B cell (primary cell): ENCODE data around the gene STX1A. TPM values are rescaled to one million over a fixed set of nuclear protein-coding genes. Genes with fewer than 3 reads are reported as not detected.

Experiments
- ATAC-seq: fragments of 200-7000 bp; cut with Tn5 transposase; one replicate; pipeline ENCODE4 v1.10.0; 2021; ENCODE audit warnings: low read depth, mild to moderate bottlenecking, moderate number of reproducible peaks, moderate library complexity
- CTCF ChIA-PET: fragments of 350-600 bp; sonication (Branson Sonifier 250); formaldehyde crosslinking; loops from one replicate; lab custom pipeline; 2021; ENCODE audit warnings: antibody characterized with exemption, inconsistent platforms; lab: Charles Lee
- POLR2A ChIA-PET: fragments of 350-600 bp; sonication (Branson Sonifier 250); formaldehyde crosslinking; loops from one replicate; lab custom pipeline; 2021; ENCODE audit warnings: antibody characterized with exemption; lab: Charles Lee
- DNase-seq: peaks from one replicate; pipeline ENCODE4 v3.0.0; 2013
- H2AFZ ChIP-seq: 2 replicates; pipeline ENCODE4 v1.6.1; 2012; ENCODE audit warnings: mild to moderate bottlenecking, low read depth, low read length; ENCODE audit not compliant: insufficient read depth, poor library complexity, severe bottlenecking
- H3K27ac ChIP-seq, 2 donors: 1 replicate in 1 of 2; 2 replicates in 1 of 2; pipeline ENCODE4 v1.5.1; 2012 to 2013; ENCODE audit warnings: low read length in 2 of 2, mild to moderate bottlenecking in 2 of 2, moderate library complexity in 1 of 2
- H3K27me3 ChIP-seq, 4 experiments: fragments of 200-600 bp in 1 of 4; sonication (generic) in 1 of 4; replicated peaks in 1 of 4; 1 replicate in 2 of 4; 2 replicates in 2 of 4; pipeline versions ENCODE4 v1.6.1 to v1.7.0; 2013 to 2016; ENCODE audit warnings: low read length in 3 of 4, mild to moderate bottlenecking in 2 of 4, mixed read lengths in 1 of 4, moderate library complexity in 1 of 4; ENCODE audit not compliant: insufficient read depth in 4 of 4, control insufficient read depth in 3 of 4; ENCODE audit errors: control extremely low read depth in 1 of 4
- H3K36me3 ChIP-seq, 2 experiments: replicated peaks in 1 of 2; 1 replicate in 1 of 2; 2 replicates in 1 of 2; pipeline versions ENCODE4 v1.6.1 to v1.7.1; 2013; ENCODE audit warnings: low read length in 1 of 2; ENCODE audit not compliant: insufficient read depth in 2 of 2, control insufficient read depth in 1 of 2; ENCODE audit errors: control extremely low read depth in 1 of 2, extremely low read depth in 1 of 2
- H3K4me1 ChIP-seq, 2 donors: fragments of 200-600 bp in 1 of 2; sonication (generic) in 1 of 2; 1 replicate in 1 of 2; 2 replicates in 1 of 2; pipeline versions ENCODE4 v1.5.1 to v1.6.1; 2013 to 2017; ENCODE audit warnings: low read length in 2 of 2; ENCODE audit not compliant: control insufficient read depth in 2 of 2, insufficient read depth in 2 of 2
- H3K4me2 ChIP-seq: replicated peaks from 2 replicates; pipeline ENCODE3; 2012; ENCODE audit warnings: mild to moderate bottlenecking, low read depth, low read length; ENCODE audit not compliant: poor library complexity, severe bottlenecking
- H3K4me3 ChIP-seq, 5 experiments: fragments of 200-600 bp in 1 of 5; sonication (generic) in 1 of 5; 1 replicate in 3 of 5; 2 replicates in 2 of 5; pipeline versions ENCODE4 v1.5.1 to v1.7.0; 2011 to 2016; ENCODE audit warnings: low read length in 4 of 5, mild to moderate bottlenecking in 4 of 5, low read depth in 2 of 5, control low read depth in 1 of 5, moderate library complexity in 1 of 5; ENCODE audit not compliant: insufficient read depth in 1 of 5; ENCODE audit errors: control extremely low read depth in 1 of 5, extremely low read depth in 1 of 5
- H3K79me2 ChIP-seq: fragments of 200-600 bp; sonication (generic); one replicate; pipeline ENCODE4 v1.6.0; 2016; ENCODE audit warnings: low read length; ENCODE audit not compliant: control insufficient read depth, insufficient read depth
- H3K9ac ChIP-seq: fragments of 200-600 bp; sonication (generic); 2 replicates; pipeline ENCODE4 v1.6.1; 2017; ENCODE audit warnings: mild to moderate bottlenecking, low read length, moderate library complexity
- H3K9me3 ChIP-seq, 3 donors: one replicate each; pipeline versions ENCODE4 v1.6.1 to v1.7.1; 2013; ENCODE audit warnings: low read length in 2 of 3; ENCODE audit not compliant: control insufficient read depth in 2 of 3, insufficient read depth in 1 of 3; ENCODE audit errors: control extremely low read depth in 1 of 3
- H4K20me1 ChIP-seq: 2 replicates; pipeline ENCODE4 v1.6.0; 2012; ENCODE audit warnings: mild to moderate bottlenecking, low read length; ENCODE audit not compliant: insufficient read depth, control insufficient read depth, poor library complexity, severe bottlenecking
- H3K27ac Mint-ChIP-seq: one replicate; pipeline ENCODE4 v1.8.0; 2021; ENCODE audit warnings: mixed read lengths
- H3K27me3 Mint-ChIP-seq: one replicate; pipeline ENCODE4 v1.8.0; 2021; ENCODE audit warnings: mixed read lengths
- H3K4me1 Mint-ChIP-seq: one replicate; pipeline ENCODE4 v1.8.0; 2021; ENCODE audit warnings: mixed read lengths
- H3K4me3 Mint-ChIP-seq: one replicate; pipeline ENCODE4 v1.8.0; 2021; ENCODE audit warnings: mixed read lengths
- H3K9me3 Mint-ChIP-seq: one replicate; pipeline ENCODE4 v1.8.0; 2022; ENCODE audit warnings: mixed read lengths; ENCODE audit not compliant: insufficient read depth
- EZH2 ChIP-seq: IDR thresholded peaks from 2 replicates; pipeline ENCODE4 v1.6.1; 2012; ENCODE audit warnings: borderline replicate concordance, low read depth, mild to moderate bottlenecking, moderate library complexity, low read length; ENCODE audit not compliant: insufficient read depth, poor library complexity, severe bottlenecking
- WGBS: methylation state at CpG from one replicate; pipeline ENCODE4 v1.1.5; 2013; ENCODE audit warnings: missing lambda C conversion rate; ENCODE audit not compliant: insufficient coverage; 5-methylcytosine and 5-hydroxymethylcytosine counted together
- intact Hi-C: fragments of 100-400 bp; cut with micrococcal nuclease; formaldehyde crosslinking; loops from one replicate; pipeline ENCODE4 v1.10.0; 2022
- polyA plus RNA-seq: library from polyadenylated mRNA; depleted of rRNA; stranded (reverse); fragments of >200 nt; gene quantifications from 2 replicates; pipeline ENCODE4 v1.2.3, GENCODE V29; 2012
- total RNA-seq, 2 donors: library from RNA; stranded (reverse); fragments of 120-200 nt in 1 of 2; gene quantifications; 1 replicate in 1 of 2; 2 replicates in 1 of 2; pipeline versions ENCODE4 v1.2.3 to v1.2.4, GENCODE V29; 2013 to 2022
- TF ChIP-seq, protein P1 (sequence below): fragments of 200-600 bp; IDR thresholded peaks from one replicate; pipeline ENCODE4 v1.8.0; 2022; ENCODE audit warnings: antibody characterized with exemption, mild to moderate bottlenecking

The STX1A gene
- total and polyA plus RNA-seq, 2 donors (not counting 1 experiment from before 2014, with no cell fraction given) = 3.1 to 9.6 TPM

DNA sequence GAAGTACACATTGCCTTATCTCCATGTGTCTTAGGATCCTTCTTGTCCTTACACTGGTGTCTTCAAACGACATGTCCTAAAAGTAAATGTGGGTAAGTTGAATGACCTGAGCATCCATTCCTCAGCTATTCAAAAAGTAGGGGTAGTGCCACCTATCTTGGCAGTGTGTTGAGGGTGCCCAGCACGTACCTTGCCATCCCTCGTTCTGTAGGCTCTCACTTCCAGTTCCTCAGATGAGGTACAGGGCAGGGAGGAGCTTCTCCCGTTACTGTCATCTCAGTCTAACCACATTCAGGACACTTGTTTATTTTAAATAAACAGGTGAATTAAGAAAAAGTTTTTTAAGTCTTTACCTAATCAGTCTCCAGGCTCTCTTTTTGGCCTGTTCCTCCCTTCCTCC lies 23.1 kb downstream of the STX1A start:
- POLR2A ChIA-PET = no interaction called here

DNA sequence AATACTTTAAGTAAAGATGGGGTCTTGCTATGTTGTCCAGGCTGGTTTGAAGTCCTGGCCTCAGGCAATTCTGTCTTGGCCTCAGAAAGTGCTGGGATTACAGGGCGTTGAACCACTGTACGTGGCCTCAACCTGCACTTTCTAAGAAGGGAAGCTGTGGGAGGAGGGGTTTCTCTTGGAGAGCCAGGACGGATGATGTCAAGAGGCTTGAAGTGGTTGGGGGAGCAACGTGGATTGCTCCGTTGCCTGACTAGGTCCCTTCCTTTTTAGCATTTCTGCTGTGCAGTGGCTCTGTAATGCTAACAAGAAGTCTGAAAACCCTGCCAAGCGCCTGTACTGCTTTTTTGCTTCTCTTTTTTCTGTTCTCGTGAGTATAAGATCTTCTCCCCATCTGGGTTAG lies 28.8 kb downstream of the STX1A start:
- H3K27ac ChIP-seq = no peak overlapping the region
- no peak overlapping the region for H3K27ac Mint-ChIP-seq
- H3K36me3 ChIP-seq = peaks cover 0 to 68% of the 10 kb centered on the region in 2 experiments
- peaks cover 0 to 3% of the 10 kb centered on the region in 2 donors for H3K4me1 ChIP-seq
- H3K4me2 ChIP-seq = no peak overlapping the region
- no peak for ATAC-seq
- no peak for DNase-seq
- WGBS = 96% methylated on average over 6 of the region's 7 CpGs
- H3K79me2 ChIP-seq = peaks cover 25% of the 10 kb centered on the region
- CTCF ChIA-PET = no interaction called here
- POLR2A ChIA-PET = no interaction called here
- no peaks in the 10 kb centered on the region for H3K9me3 Mint-ChIP-seq
- H4K20me1 ChIP-seq = peaks cover 48% of the 10 kb centered on the region
- H3K4me3 ChIP-seq = no peak overlapping the region
- intact Hi-C loops = no loop called here
- no peak overlapping the region for H3K4me3 Mint-ChIP-seq
- no peaks in the 10 kb centered on the region for H3K27me3 Mint-ChIP-seq
- no peak overlapping the region for H2AFZ ChIP-seq
- no peak overlapping the region for H3K9ac ChIP-seq
- H3K27me3 ChIP-seq = no peaks in the 10 kb centered on the region
- peaks cover 9% of the 10 kb centered on the region for H3K4me1 Mint-ChIP-seq
- TF ChIP-seq EZH2 = no peak
- TF ChIP-seq, protein P1, sequence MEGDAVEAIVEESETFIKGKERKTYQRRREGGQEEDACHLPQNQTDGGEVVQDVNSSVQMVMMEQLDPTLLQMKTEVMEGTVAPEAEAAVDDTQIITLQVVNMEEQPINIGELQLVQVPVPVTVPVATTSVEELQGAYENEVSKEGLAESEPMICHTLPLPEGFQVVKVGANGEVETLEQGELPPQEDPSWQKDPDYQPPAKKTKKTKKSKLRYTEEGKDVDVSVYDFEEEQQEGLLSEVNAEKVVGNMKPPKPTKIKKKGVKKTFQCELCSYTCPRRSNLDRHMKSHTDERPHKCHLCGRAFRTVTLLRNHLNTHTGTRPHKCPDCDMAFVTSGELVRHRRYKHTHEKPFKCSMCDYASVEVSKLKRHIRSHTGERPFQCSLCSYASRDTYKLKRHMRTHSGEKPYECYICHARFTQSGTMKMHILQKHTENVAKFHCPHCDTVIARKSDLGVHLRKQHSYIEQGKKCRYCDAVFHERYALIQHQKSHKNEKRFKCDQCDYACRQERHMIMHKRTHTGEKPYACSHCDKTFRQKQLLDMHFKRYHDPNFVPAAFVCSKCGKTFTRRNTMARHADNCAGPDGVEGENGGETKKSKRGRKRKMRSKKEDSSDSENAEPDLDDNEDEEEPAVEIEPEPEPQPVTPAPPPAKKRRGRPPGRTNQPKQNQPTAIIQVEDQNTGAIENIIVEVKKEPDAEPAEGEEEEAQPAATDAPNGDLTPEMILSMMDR = no peak
- H3K9me3 ChIP-seq = no peaks in the 10 kb centered on the region

More for the DNA sequence above, 23.1 kb downstream of the STX1A start:
- H4K20me1 ChIP-seq = peaks cover 15% of the 10 kb centered on the region
- H3K27me3 ChIP-seq = no peaks in the 10 kb centered on the region
- no peak overlapping the region for H3K4me2 ChIP-seq
- no CpG with 5 or more reads among the region's 4 CpGs for WGBS
- no peak overlapping the region for H3K27ac ChIP-seq
- peaks cover 0 to 3% (median 0%) of the 10 kb centered on the region in 3 donors for H3K9me3 ChIP-seq
- no peak for DNase-seq
- H3K4me3 Mint-ChIP-seq = no peak overlapping the region
- H3K4me3 ChIP-seq = no peak overlapping the region
- no peak for ATAC-seq
- H3K4me1 ChIP-seq = no peaks in the 10 kb centered on the region
- no peaks in the 10 kb centered on the region for H3K4me1 Mint-ChIP-seq
- H3K9me3 Mint-ChIP-seq = no peaks in the 10 kb centered on the region
- no peak overlapping the region for H2AFZ ChIP-seq
- no peak for TF ChIP-seq EZH2
- TF ChIP-seq, protein P1 = no peak
- CTCF ChIA-PET = interaction anchor here (0.6 to 0.8 kb wide), 2 partner anchors 11 to 754 kb away, joined by 3 to 4 read pairs; no protein-coding TSS in a partner anchor
- H3K79me2 ChIP-seq = no peaks in the 10 kb centered on the region
- no peak overlapping the region for H3K27ac Mint-ChIP-seq
- H3K36me3 ChIP-seq = peaks cover 0 to 64% of the 10 kb centered on the region in 2 experiments
- intact Hi-C loops = no loop called here
- H3K27me3 Mint-ChIP-seq = peaks cover under 1% of the 10 kb centered on the region
- H3K9ac ChIP-seq = no peak overlapping the region
